ENCODE results near the gene MS4A2. TPM values are rescaled to one million over a fixed set of nuclear protein-coding genes. Genes with fewer than 3 reads are reported as not detected.

MS4A2 gene
- total RNA-seq, 4 donors from 2014 or later = 0.32 to 1.5 (median 1.2) TPM; not detected in 1

GRCh38 chr11:60145677-60146076, 57.2 kb downstream of the MS4A2 start:
- Histone ChIP-seq H3K4me1 (no peaks in the 10 kb centered on the region), H3K27me3 (no peaks in the 10 kb centered on the region), H3K27ac (no peak overlapping the region), H3K36me3 (no peaks in the 10 kb centered on the region), H3K4me3 (no peak overlapping the region), H3K9me3 (no peaks in the 10 kb centered on the region)
- no peak for TF ChIP-seq EP300 (IDR thresholded peaks at IDR 0.05)
- DNase-seq (ENCODE audit: low spot score in 2 of 2) = no peak
- WGBS = 87% methylated on average over 3 of the region's 3 CpGs

Other genes starting within 250 kb of the MS4A2 start
- not detected for gene CBLIF, start 243.2 kb upstream of the MS4A2 start, total RNA-seq
- 1 to 10 TPM in 3 of 4 donors, under 1 TPM in 1; 0.76 to 5.3 (median 1.8) TPM for gene TCN1, start 222.2 kb upstream of the MS4A2 start, total RNA-seq
- gene OOSP3, start 209.9 kb upstream of the MS4A2 start, total RNA-seq = not detected
- not detected for gene OOSP1, start 150.2 kb upstream of the MS4A2 start, total RNA-seq
- not detected for gene OOSP4A, start 124.6 kb upstream of the MS4A2 start, total RNA-seq
- gene OOSP4B, start 71.5 kb upstream of the MS4A2 start, total RNA-seq = not detected
- not detected for gene OOSP2, start 48.3 kb upstream of the MS4A2 start, total RNA-seq
- gene MS4A3, start 32.0 kb upstream of the MS4A2 start, total RNA-seq = not detected
- 10 to 100 TPM in 2 of 4 donors, 1 to 10 TPM in 2; 6.9 to 13.4 (median 9.2) TPM for gene MS4A6A, start 94.4 kb downstream of the MS4A2 start, total RNA-seq
- gene MS4A4E, start 154.5 kb downstream of the MS4A2 start, total RNA-seq = 1 to 10 TPM in 1 of 4 donors, under 1 TPM in 2, not detected in 1; 0.60 to 5.1 (median 0.98) TPM
- 1 to 10 TPM; 2.1 to 4.8 (median 2.4) TPM for gene MS4A4A, start 192.0 kb downstream of the MS4A2 start, total RNA-seq
- gene MS4A6E, start 238.6 kb downstream of the MS4A2 start, total RNA-seq = not detected